Keratinocyte (primary cell): Measurements from ENCODE around the gene GABRD. TPM values are rescaled to one million over a fixed set of nuclear protein-coding genes. Genes with fewer than 3 reads are reported as not detected.

Experiments
- DNase-seq: peaks from one replicate; pipeline ENCODE4 v3.0.0-alpha.2; 2011; ENCODE audit warnings: low read depth, missing footprints, low spot score
- FAIRE-seq: peaks from 2 replicates; lab custom pipeline; 2011; peaks lifted over from hg19 to GRCh38; lab: Jason Lieb, UNC
- H2AFZ ChIP-seq: 2 replicates; pipeline ENCODE4 v1.6.0; 2012; ENCODE audit warnings: low read length, control low read depth, inconsistent platforms; ENCODE audit not compliant: control insufficient read depth
- H3K27ac ChIP-seq: 2 replicates; pipeline ENCODE4 v1.5.1; 2011; ENCODE audit warnings: low read length; ENCODE audit not compliant: control insufficient read depth, insufficient read depth
- H3K27me3 ChIP-seq: 3 replicates; pipeline ENCODE4 v1.6.0; 2011; ENCODE audit warnings: low read length; ENCODE audit not compliant: control insufficient read depth, insufficient read depth; ENCODE audit errors: extremely low read depth
- H3K36me3 ChIP-seq, 2 experiments: 2 replicates in 1 of 2; 3 replicates in 1 of 2; pipeline ENCODE4 v1.5.1; 2011; ENCODE audit warnings: low read length in 2 of 2, mild to moderate bottlenecking in 1 of 2; ENCODE audit not compliant: control insufficient read depth in 2 of 2, insufficient read depth in 2 of 2; ENCODE audit errors: extremely low read depth in 1 of 2
- H3K4me1 ChIP-seq: 3 replicates; pipeline ENCODE4 v1.5.1; 2011; ENCODE audit warnings: low read length; ENCODE audit not compliant: control insufficient read depth, insufficient read depth; ENCODE audit errors: extremely low read depth
- H3K4me2 ChIP-seq: 3 replicates; pipeline ENCODE4 v1.6.0; 2011; ENCODE audit warnings: low read depth, low read length; ENCODE audit not compliant: control insufficient read depth, insufficient read depth; ENCODE audit errors: extremely low read depth
- H3K4me3 ChIP-seq, 3 experiments: fragments of 200-600 bp in 1 of 3; sonication (generic) in 1 of 3; 2 replicates in 2 of 3; 3 replicates in 1 of 3; pipeline ENCODE4 v1.5.1; 2011 to 2016; ENCODE audit warnings: low read length in 3 of 3, mild to moderate bottlenecking in 3 of 3, control low read depth in 2 of 3, inconsistent platforms in 1 of 3, low read depth in 1 of 3, mixed read lengths in 1 of 3, mixed run types in 1 of 3, moderate library complexity in 1 of 3; ENCODE audit not compliant: control insufficient read depth in 2 of 3, insufficient read depth in 2 of 3; ENCODE audit errors: extremely low read depth in 1 of 3
- H3K79me2 ChIP-seq: 2 replicates; pipeline ENCODE4 v1.6.0; 2012; ENCODE audit warnings: low read length; ENCODE audit not compliant: control insufficient read depth, insufficient read depth
- H3K9ac ChIP-seq: 3 replicates; pipeline ENCODE4 v1.6.0; 2011; ENCODE audit warnings: low read length; ENCODE audit not compliant: control insufficient read depth, insufficient read depth; ENCODE audit errors: extremely low read depth
- H3K9me1 ChIP-seq: 3 replicates; pipeline ENCODE4 v1.6.0; 2011; ENCODE audit warnings: low read length; ENCODE audit not compliant: control insufficient read depth, insufficient read depth; ENCODE audit errors: extremely low read depth
- H3K9me3 ChIP-seq: 2 replicates; pipeline ENCODE4 v1.5.1; 2012; ENCODE audit warnings: low read depth, low read length; ENCODE audit not compliant: control insufficient read depth
- H4K20me1 ChIP-seq: 3 replicates; pipeline ENCODE4 v1.6.0; 2011; ENCODE audit warnings: low read length; ENCODE audit not compliant: control insufficient read depth, insufficient read depth; ENCODE audit errors: extremely low read depth
- EZH2 ChIP-seq: IDR thresholded peaks from one replicate; pipeline ENCODE4 v1.6.1; 2012; ENCODE audit warnings: inconsistent platforms, mild to moderate bottlenecking, low read length, moderate library complexity
- dilution Hi-C: fragments of 300-500 bp; cut with MboI; formaldehyde crosslinking; loops from one replicate; pipeline ENCODE4 v1.7.0; 2020; ENCODE audit warnings: low sequenced_read_pairs; ENCODE audit not compliant: extremely low pct_ligation_motif_present
- polyA plus RNA-seq, 5 experiments: library from polyadenylated mRNA; depleted of rRNA in 3 of 5; stranded (reverse) in 3 of 5; stranded (forward) in 1 of 5; unstranded in 1 of 5; fragments of >200 nt; gene quantifications; 1 replicate in 1 of 5; 2 replicates in 3 of 5; 3 replicates in 1 of 5; pipeline versions ENCODE4 v1.2.1 to v1.2.3, GENCODE V29; 2011 to 2012; ENCODE audit warnings: missing spikeins in 2 of 5, low read depth in 1 of 5, low replicate concordance in 1 of 5
- TF ChIP-seq, protein P1 (sequence below), 3 experiments: IDR thresholded peaks in 1 of 3; conservative IDR thresholded peaks in 1 of 3; optimal IDR thresholded peaks in 1 of 3; 2 replicates in 2 of 3; 3 replicates in 1 of 3; pipeline versions ENCODE3 to v1.5.1; 2011; ENCODE audit warnings: low read length in 3 of 3, mild to moderate bottlenecking in 3 of 3, moderate library complexity in 2 of 3, control low read depth in 1 of 3, inconsistent platforms in 1 of 3; ENCODE audit not compliant: insufficient read depth in 2 of 3; ENCODE audit errors: extremely low read depth in 1 of 3

The GABRD gene
- polyA plus RNA-seq, 1 donor (not counting 4 experiments of a cell fraction or from before 2014, with no cell fraction given) = not detected

- Histone ChIP-seq H3K4me1 (no peaks in the 10 kb centered on the region), H3K4me2 (no peak overlapping the region), H3K27me3 (peaks cover 46% of the 10 kb centered on the region), H3K9me3 (no peaks in the 10 kb centered on the region), H3K27ac (no peak overlapping the region), H3K4me3 (no peak overlapping the region), H3K9ac (no peak overlapping the region), H4K20me1 (peaks cover 3% of the 10 kb centered on the region), H3K79me2 (no peaks in the 10 kb centered on the region), H2AFZ (no peak overlapping the region), H3K36me3 (no peaks in the 10 kb centered on the region), H3K9me1 (no peaks in the 10 kb centered on the region)
- dilution Hi-C loops = no loop called here
- FAIRE-seq (no peak), DNase-seq (no peak)
- TF ChIP-seq, protein P1, sequence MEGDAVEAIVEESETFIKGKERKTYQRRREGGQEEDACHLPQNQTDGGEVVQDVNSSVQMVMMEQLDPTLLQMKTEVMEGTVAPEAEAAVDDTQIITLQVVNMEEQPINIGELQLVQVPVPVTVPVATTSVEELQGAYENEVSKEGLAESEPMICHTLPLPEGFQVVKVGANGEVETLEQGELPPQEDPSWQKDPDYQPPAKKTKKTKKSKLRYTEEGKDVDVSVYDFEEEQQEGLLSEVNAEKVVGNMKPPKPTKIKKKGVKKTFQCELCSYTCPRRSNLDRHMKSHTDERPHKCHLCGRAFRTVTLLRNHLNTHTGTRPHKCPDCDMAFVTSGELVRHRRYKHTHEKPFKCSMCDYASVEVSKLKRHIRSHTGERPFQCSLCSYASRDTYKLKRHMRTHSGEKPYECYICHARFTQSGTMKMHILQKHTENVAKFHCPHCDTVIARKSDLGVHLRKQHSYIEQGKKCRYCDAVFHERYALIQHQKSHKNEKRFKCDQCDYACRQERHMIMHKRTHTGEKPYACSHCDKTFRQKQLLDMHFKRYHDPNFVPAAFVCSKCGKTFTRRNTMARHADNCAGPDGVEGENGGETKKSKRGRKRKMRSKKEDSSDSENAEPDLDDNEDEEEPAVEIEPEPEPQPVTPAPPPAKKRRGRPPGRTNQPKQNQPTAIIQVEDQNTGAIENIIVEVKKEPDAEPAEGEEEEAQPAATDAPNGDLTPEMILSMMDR (optimal IDR thresholded peaks at IDR 0.05 in 1 of 3, IDR thresholded peaks at IDR 0.05 in 1 of 3, conservative IDR thresholded peaks at IDR 0.05 in 1 of 3; ENCODE audit: extremely low read depth in 1 of 3, insufficient read depth in 2 of 3, low read length in 3 of 3) = no peak
- TF ChIP-seq EZH2 = no peak
Observed at GRCh38 chr1:2016123-2016522, 3.0 kb upstream of the GABRD start.

DNA sequence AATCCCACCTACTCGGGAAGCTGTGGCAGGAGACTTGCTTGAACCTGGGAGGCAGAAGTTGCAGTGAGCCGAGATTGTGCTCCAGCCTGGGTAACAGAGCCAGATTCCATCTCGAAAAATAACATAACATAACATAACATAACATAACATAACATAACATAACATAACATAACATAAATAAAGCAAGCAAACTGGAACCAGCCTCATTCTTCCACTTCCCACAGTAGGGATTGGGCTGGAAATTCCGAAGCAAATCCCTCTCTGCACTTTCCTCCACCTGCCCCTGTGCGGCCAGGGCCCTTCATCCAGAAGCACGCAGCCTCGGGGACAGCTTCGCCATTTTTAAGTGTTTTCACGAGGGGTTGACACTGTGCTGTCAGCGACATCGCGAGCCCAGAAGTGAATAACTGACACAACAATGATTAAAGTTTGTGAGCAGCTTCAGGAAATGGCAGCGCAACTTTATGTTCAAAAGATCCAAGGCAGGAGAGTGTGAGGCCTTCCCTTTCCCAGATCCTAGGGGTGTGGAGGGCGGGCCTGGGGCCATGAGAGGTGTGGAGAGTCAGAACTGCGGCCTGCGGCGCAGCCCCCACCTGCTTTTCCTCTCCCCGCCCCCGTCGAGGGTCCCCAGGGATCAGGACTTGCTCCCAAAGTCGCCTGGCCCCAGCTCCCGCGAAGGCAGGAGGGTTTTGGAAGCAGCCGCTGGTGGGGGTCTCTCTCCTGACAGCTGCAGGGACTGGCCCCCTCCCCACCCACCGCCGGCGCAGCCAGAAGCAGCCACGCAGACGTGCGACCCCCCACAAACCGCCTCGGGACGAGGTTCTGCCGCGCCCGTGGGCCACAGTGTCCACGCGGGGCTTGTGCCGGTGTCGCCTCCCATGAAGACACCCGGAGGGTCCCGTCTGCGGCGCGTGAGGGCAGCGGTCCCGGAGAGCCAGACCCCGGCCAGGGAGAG lies 651 bp upstream of the GABRD start:
- H4K20me1 ChIP-seq = peaks cover 3% of the 10 kb centered on the region
- H3K4me3 ChIP-seq = no peak overlapping the region
- no peaks in the 10 kb centered on the region for H3K9me1 ChIP-seq
- H3K27me3 ChIP-seq = peaks cover 67% of the 10 kb centered on the region
- DNase-seq (no peak), FAIRE-seq (no peak)
- H3K9me3 ChIP-seq = no peaks in the 10 kb centered on the region
- H3K4me2 ChIP-seq = no peak overlapping the region
- no peak overlapping the region for H3K9ac ChIP-seq
- H3K79me2 ChIP-seq = no peaks in the 10 kb centered on the region
- no peaks in the 10 kb centered on the region for H3K36me3 ChIP-seq
- H3K4me1 ChIP-seq = no peaks in the 10 kb centered on the region
- H2AFZ ChIP-seq = no peak overlapping the region
- peak; percentile 50 for TF ChIP-seq EZH2
- TF ChIP-seq, protein P1 (optimal IDR thresholded peaks at IDR 0.05 in 1 of 3, IDR thresholded peaks at IDR 0.05 in 1 of 3, conservative IDR thresholded peaks at IDR 0.05 in 1 of 3; ENCODE audit: extremely low read depth in 1 of 3, insufficient read depth in 2 of 3, low read length in 3 of 3) = no peak
- no peak overlapping the region for H3K27ac ChIP-seq
- dilution Hi-C loops = no loop called here
